Measurements from ENCODE around the gene NHS.

DNA sequence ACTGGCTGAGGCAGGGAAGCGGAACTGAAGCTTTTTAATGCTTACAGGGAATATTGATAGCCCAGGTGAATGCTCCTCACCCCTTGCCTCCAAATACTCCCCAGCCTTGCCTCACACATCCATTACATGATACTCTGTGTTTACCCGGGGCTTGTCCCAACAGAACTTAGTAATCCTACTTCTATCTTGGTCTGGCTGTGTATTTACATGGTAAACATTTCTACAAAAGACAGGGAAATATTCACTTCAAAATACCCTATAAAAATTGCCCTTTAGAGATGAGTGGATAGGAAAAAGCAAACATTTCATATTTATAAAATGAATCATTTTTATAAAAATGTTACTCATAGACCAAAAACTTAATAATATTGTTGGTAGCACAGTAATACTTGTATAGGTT is 120.1 kb downstream of the NHS start:
- no peak for TF ChIP-seq ZNF430 (CRISPR knock-in tag; IDR thresholded peaks at IDR 0.05)
- no peak for TF ChIP-seq EZH2 (conservative IDR thresholded peaks at IDR 0.05; ENCODE audit: low read depth, low read length)
- no peak for TF ChIP-seq ZNF44 (CRISPR knock-in tag; IDR thresholded peaks at IDR 0.05)
- TF ChIP-seq POLR2AphosphoS5 (IDR thresholded peaks at IDR 0.05; ENCODE audit: low read depth, low read length) = no peak
- TF ChIP-seq NFYB (CRISPR knock-in tag; IDR thresholded peaks at IDR 0.05) = no peak
- TF ChIP-seq, protein P1, sequence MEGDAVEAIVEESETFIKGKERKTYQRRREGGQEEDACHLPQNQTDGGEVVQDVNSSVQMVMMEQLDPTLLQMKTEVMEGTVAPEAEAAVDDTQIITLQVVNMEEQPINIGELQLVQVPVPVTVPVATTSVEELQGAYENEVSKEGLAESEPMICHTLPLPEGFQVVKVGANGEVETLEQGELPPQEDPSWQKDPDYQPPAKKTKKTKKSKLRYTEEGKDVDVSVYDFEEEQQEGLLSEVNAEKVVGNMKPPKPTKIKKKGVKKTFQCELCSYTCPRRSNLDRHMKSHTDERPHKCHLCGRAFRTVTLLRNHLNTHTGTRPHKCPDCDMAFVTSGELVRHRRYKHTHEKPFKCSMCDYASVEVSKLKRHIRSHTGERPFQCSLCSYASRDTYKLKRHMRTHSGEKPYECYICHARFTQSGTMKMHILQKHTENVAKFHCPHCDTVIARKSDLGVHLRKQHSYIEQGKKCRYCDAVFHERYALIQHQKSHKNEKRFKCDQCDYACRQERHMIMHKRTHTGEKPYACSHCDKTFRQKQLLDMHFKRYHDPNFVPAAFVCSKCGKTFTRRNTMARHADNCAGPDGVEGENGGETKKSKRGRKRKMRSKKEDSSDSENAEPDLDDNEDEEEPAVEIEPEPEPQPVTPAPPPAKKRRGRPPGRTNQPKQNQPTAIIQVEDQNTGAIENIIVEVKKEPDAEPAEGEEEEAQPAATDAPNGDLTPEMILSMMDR (CRISPR knock-in tag; IDR thresholded peaks at IDR 0.05) = no peak
- no peak for TF ChIP-seq ZFP82 (CRISPR knock-in tag; IDR thresholded peaks at IDR 0.05; ENCODE audit: borderline replicate concordance)
- TF ChIP-seq JUND (CRISPR knock-in tag; IDR thresholded peaks at IDR 0.05) = no peak
